ENCODE results near the gene RYK. TPM values are rescaled to one million over a fixed set of nuclear protein-coding genes. Genes with fewer than 3 reads are reported as not detected.
"Not testable (repeated sequence)": the region's sequence is repeated elsewhere in the genome, so short reads cannot be mapped to it uniquely, and the experiment has no call there.

The RYK gene
- total RNA-seq, 4 donors from 2014 or later, result 92.7 to 133 (median 115) TPM

GRCh38 chr3:134276086-134276485 is 25.4 kb upstream of the RYK start:
- TF ChIP-seq POLR2A (IDR thresholded peaks at IDR 0.05), result no peak
- TF ChIP-seq POLR2AphosphoS5 (IDR thresholded peaks at IDR 0.05), result no peak
- TF ChIP-seq EP300 (IDR thresholded peaks at IDR 0.05), result no peak
- TF ChIP-seq CTCF (IDR thresholded peaks at IDR 0.05), result no peak
- 65 to 68% methylated on average over 3 of the region's 3 CpGs for WGBS, 2 donors (ENCODE audit: low coverage in 1 of 2)
- Histone ChIP-seq H3K4me1 (peaks cover 2 to 16% (median 8%) of the 10 kb centered on the region in 3 donors), H3K4me3 (no peak overlapping the region), H3K36me3 (no peaks in the 10 kb centered on the region), H3K9me3 (no peaks in the 10 kb centered on the region), H3K27me3 (no peaks in the 10 kb centered on the region), H3K27ac (no peak overlapping the region)
- no peak for ATAC-seq

GRCh38 chr3:134275110-134275509 is 24.5 kb upstream of the RYK start:
- H3K27me3 ChIP-seq, H3K4me3 ChIP-seq, H3K9me3 ChIP-seq, H3K27ac ChIP-seq, ATAC-seq, H3K36me3 ChIP-seq: not testable (repeated sequence)
- peaks cover 2 to 12% (median 8%) of the 10 kb centered on the region in 3 donors for H3K4me1 ChIP-seq

- H3K27ac ChIP-seq, result no peak overlapping the region
- H3K36me3 ChIP-seq, result no peaks in the 10 kb centered on the region
- no peaks in the 10 kb centered on the region for H3K27me3 ChIP-seq
- TF ChIP-seq POLR2A (IDR thresholded peaks at IDR 0.05), result no peak
- TF ChIP-seq EP300 (IDR thresholded peaks at IDR 0.05), result no peak
- TF ChIP-seq CTCF (IDR thresholded peaks at IDR 0.05), result no peak
- TF ChIP-seq POLR2AphosphoS5 (IDR thresholded peaks at IDR 0.05), result no peak
- H3K4me3 ChIP-seq, result no peak overlapping the region
- peaks cover 0 to 6% (median 4%) of the 10 kb centered on the region in 3 donors for H3K4me1 ChIP-seq
- ATAC-seq, result no peak
- no peaks in the 10 kb centered on the region for H3K9me3 ChIP-seq
These were observed 23.9 kb upstream of the RYK start for GRCh38 chr3:134274571-134274970.

- no peak for TF ChIP-seq POLR2A (IDR thresholded peaks at IDR 0.05)
- TF ChIP-seq CTCF (IDR thresholded peaks at IDR 0.05), result no peak
- no peak for TF ChIP-seq EP300 (IDR thresholded peaks at IDR 0.05)
- Histone ChIP-seq H3K27me3 (peaks cover 6% of the 10 kb centered on the region), H3K36me3 (no peaks in the 10 kb centered on the region), H3K27ac (no peak overlapping the region), H3K4me3 (no peak overlapping the region), H3K4me1 (no peaks in the 10 kb centered on the region), H3K9me3 (no peaks in the 10 kb centered on the region)
- no peak for ATAC-seq
- WGBS, 2 donors (ENCODE audit: low coverage in 1 of 2), result no CpG with 5 or more reads among the region's 1 CpG
These were observed 17.3 kb upstream of the RYK start for GRCh38 chr3:134267996-134268395.

- Histone ChIP-seq H3K9me3 (no peaks in the 10 kb centered on the region), H3K4me1 (no peaks in the 10 kb centered on the region), H3K4me3 (no peak overlapping the region), H3K36me3 (no peaks in the 10 kb centered on the region), H3K27me3 (no peaks in the 10 kb centered on the region), H3K27ac (no peak overlapping the region)
- ATAC-seq, result no peak
- 21 to 80% methylated on average over 1 of the region's 1 CpG for WGBS, 2 donors (ENCODE audit: low coverage in 1 of 2)
- TF ChIP-seq EP300 (IDR thresholded peaks at IDR 0.05) (no peak), POLR2AphosphoS5 (IDR thresholded peaks at IDR 0.05) (no peak), CTCF (IDR thresholded peaks at IDR 0.05) (no peak), POLR2A (IDR thresholded peaks at IDR 0.05) (no peak)
These were observed 10.3 kb upstream of the RYK start for GRCh38 chr3:134260987-134261386.

Measured in gastroesophageal sphincter (tissue), 4 donors.